WTC11 (cell line): ENCODE measurements around the gene USP34. TPM values are rescaled to one million over a fixed set of nuclear protein-coding genes. Genes with fewer than 3 reads are reported as not detected.

Experiments
- ATAC-seq: fragments of 200-7000 bp; cut with Tn5 transposase; 2 replicates; pipeline ENCODE4 v1.10.0; 2021; ENCODE audit warnings: mild to moderate bottlenecking, moderate library complexity
- CTCF ChIA-PET: fragments of 300-600 bp; sonication (Branson Sonifier 250); formaldehyde crosslinking; loops from one replicate; lab custom pipeline; 2021; ENCODE audit warnings: antibody characterized with exemption; lab: Charles Lee
- POLR2A ChIA-PET: fragments of 350-600 bp; sonication (Branson Sonifier 250); formaldehyde crosslinking; loops from one replicate; lab custom pipeline; 2021; ENCODE audit warnings: antibody characterized with exemption; lab: Charles Lee
- DNase-seq: peaks from one replicate; pipeline ENCODE4 v3.0.0; 2021; ENCODE audit warnings: low spot score
- H3K27ac Mint-ChIP-seq: 2 replicates; pipeline ENCODE4 v1.8.0; 2021; ENCODE audit warnings: mixed read lengths
- H3K27me3 Mint-ChIP-seq: 2 replicates; pipeline ENCODE4 v1.8.0; 2021; ENCODE audit warnings: low read depth, mild to moderate bottlenecking, moderate library complexity, mixed read lengths
- H3K36me3 Mint-ChIP-seq: 2 replicates; pipeline ENCODE4 v1.8.0; 2021; ENCODE audit warnings: mixed read lengths
- H3K4me1 Mint-ChIP-seq: 2 replicates; pipeline ENCODE4 v1.8.0; 2022; ENCODE audit warnings: mixed read lengths
- H3K4me3 Mint-ChIP-seq: 2 replicates; pipeline ENCODE4 v1.8.0; 2021; ENCODE audit warnings: mild to moderate bottlenecking, moderate library complexity, mixed read lengths
- H3K9me3 Mint-ChIP-seq: 2 replicates; pipeline ENCODE4 v1.8.0; 2021; ENCODE audit warnings: mixed read lengths
- NFATC4 ChIP-seq: fragments of 250-450 bp; sonication (Bioruptor Pico); IDR thresholded peaks from 2 replicates; pipeline ENCODE4 v1.9.0; 2021; ENCODE audit warnings: mild to moderate bottlenecking
- NR1H2 ChIP-seq: sonication (generic); formaldehyde crosslinking; IDR thresholded peaks from 2 replicates; pipeline ENCODE4 v1.9.0; 2021; ENCODE audit warnings: mild to moderate bottlenecking, moderate library complexity, missing genetic modification reagents
- RELA ChIP-seq: sonication (generic); formaldehyde crosslinking; IDR thresholded peaks from 2 replicates; pipeline ENCODE4 v1.8.1; 2022; ENCODE audit warnings: missing genetic modification reagents, mild to moderate bottlenecking, borderline replicate concordance
- ZNF232 ChIP-seq: sonication (generic); formaldehyde crosslinking; IDR thresholded peaks from 2 replicates; pipeline ENCODE4 v1.8.0; 2022; ENCODE audit warnings: mild to moderate bottlenecking, missing genetic modification reagents
- ZNF416 ChIP-seq: fragments of 250-450 bp; sonication (Bioruptor Pico); IDR thresholded peaks from 2 replicates; pipeline ENCODE4 v1.9.0; 2021; ENCODE audit warnings: mild to moderate bottlenecking, inconsistent platforms
- total RNA-seq: library from RNA; stranded (reverse); gene quantifications from 3 replicates; pipeline ENCODE4 v1.2.3, GENCODE V29; 2021
- TF ChIP-seq, protein P1 (sequence below): sonication (generic); formaldehyde crosslinking; IDR thresholded peaks from 2 replicates; pipeline ENCODE4 v1.8.0; 2022; ENCODE audit warnings: mild to moderate bottlenecking, missing genetic modification reagents
- TF ChIP-seq, protein P2 (sequence below): fragments of 250-450 bp; sonication (Bioruptor Pico); IDR thresholded peaks from 2 replicates; pipeline ENCODE4 v1.9.0; 2021; ENCODE audit warnings: mild to moderate bottlenecking, borderline replicate concordance
- TF ChIP-seq, protein P3 (sequence below): sonication (generic); formaldehyde crosslinking; IDR thresholded peaks from 2 replicates; pipeline ENCODE4 v1.8.0; 2022; ENCODE audit warnings: mild to moderate bottlenecking, missing genetic modification reagents
- TF ChIP-seq, protein P4 (sequence below): sonication (generic); formaldehyde crosslinking; IDR thresholded peaks from 2 replicates; pipeline ENCODE4 v1.8.1; 2023; ENCODE audit warnings: mild to moderate bottlenecking, missing genetic modification reagents, borderline replicate concordance
- TF ChIP-seq, protein P5 (sequence below): sonication (generic); formaldehyde crosslinking; IDR thresholded peaks from 2 replicates; pipeline ENCODE4 v1.8.0; 2022; ENCODE audit warnings: mild to moderate bottlenecking, missing genetic modification reagents
- TF ChIP-seq, protein P6 (sequence below): fragments of 250-450 bp; sonication (Bioruptor Pico); IDR thresholded peaks from 2 replicates; pipeline ENCODE4 v2.1.2; 2022; ENCODE audit warnings: mild to moderate bottlenecking, moderate library complexity
- TF ChIP-seq, protein P7 (sequence below): fragments of 250-450 bp; sonication (Bioruptor Pico); IDR thresholded peaks from 2 replicates; pipeline ENCODE4 v1.9.0; 2021; ENCODE audit warnings: mild to moderate bottlenecking
- TF ChIP-seq, protein P8 (sequence below): sonication (generic); formaldehyde crosslinking; IDR thresholded peaks from 2 replicates; pipeline ENCODE4 v1.8.0; 2022; ENCODE audit warnings: missing genetic modification reagents

USP34 gene
- total RNA-seq, 1 experiment from 2014 or later: 92.3 TPM

DNA sequence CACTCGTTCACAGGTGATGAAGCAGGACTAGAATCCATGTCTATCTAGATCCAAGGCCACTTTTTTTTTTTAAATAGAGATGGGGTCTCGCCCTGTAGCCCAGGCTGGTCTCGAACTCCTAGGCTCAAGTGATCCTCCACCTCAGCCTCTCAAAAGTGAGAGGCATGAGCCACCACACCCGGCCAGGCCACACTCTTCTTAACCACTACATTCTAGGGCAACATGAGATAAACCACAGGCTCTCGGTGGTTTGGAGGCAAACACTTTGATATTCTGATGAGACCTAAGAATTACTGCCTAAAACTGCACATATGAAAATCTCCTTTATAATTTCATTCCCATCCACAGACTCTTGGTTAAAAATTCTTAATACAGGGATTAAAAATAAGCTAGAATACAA, 51.8 kb downstream of the USP34 start:
- DNase-seq (no peak), ATAC-seq (no peak)
- Mint-ChIP-seq H3K36me3 (0 out of 2 replicates have a peak, but pooled peaks cover 2% of the 10 kb centered on the region), H3K27me3 (no peaks in the 10 kb centered on the region), H3K4me3 (no peak overlapping the region), H3K9me3 (no peaks in the 10 kb centered on the region), H3K4me1 (peaks cover 25% of the 10 kb centered on the region), H3K27ac (no peak overlapping the region)
- TF ChIP-seq, protein P1, sequence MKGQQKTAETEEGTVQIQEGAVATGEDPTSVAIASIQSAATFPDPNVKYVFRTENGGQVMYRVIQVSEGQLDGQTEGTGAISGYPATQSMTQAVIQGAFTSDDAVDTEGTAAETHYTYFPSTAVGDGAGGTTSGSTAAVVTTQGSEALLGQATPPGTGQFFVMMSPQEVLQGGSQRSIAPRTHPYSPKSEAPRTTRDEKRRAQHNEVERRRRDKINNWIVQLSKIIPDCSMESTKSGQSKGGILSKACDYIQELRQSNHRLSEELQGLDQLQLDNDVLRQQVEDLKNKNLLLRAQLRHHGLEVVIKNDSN (CRISPR knock-in tag): no peak
- TF ChIP-seq, protein P2, sequence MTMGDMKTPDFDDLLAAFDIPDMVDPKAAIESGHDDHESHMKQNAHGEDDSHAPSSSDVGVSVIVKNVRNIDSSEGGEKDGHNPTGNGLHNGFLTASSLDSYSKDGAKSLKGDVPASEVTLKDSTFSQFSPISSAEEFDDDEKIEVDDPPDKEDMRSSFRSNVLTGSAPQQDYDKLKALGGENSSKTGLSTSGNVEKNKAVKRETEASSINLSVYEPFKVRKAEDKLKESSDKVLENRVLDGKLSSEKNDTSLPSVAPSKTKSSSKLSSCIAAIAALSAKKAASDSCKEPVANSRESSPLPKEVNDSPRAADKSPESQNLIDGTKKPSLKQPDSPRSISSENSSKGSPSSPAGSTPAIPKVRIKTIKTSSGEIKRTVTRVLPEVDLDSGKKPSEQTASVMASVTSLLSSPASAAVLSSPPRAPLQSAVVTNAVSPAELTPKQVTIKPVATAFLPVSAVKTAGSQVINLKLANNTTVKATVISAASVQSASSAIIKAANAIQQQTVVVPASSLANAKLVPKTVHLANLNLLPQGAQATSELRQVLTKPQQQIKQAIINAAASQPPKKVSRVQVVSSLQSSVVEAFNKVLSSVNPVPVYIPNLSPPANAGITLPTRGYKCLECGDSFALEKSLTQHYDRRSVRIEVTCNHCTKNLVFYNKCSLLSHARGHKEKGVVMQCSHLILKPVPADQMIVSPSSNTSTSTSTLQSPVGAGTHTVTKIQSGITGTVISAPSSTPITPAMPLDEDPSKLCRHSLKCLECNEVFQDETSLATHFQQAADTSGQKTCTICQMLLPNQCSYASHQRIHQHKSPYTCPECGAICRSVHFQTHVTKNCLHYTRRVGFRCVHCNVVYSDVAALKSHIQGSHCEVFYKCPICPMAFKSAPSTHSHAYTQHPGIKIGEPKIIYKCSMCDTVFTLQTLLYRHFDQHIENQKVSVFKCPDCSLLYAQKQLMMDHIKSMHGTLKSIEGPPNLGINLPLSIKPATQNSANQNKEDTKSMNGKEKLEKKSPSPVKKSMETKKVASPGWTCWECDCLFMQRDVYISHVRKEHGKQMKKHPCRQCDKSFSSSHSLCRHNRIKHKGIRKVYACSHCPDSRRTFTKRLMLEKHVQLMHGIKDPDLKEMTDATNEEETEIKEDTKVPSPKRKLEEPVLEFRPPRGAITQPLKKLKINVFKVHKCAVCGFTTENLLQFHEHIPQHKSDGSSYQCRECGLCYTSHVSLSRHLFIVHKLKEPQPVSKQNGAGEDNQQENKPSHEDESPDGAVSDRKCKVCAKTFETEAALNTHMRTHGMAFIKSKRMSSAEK (CRISPR knock-in tag): no peak
- TF ChIP-seq ZNF232: no peak
- CTCF ChIA-PET: no interaction called here
- POLR2A ChIA-PET: no interaction called here

DNA sequence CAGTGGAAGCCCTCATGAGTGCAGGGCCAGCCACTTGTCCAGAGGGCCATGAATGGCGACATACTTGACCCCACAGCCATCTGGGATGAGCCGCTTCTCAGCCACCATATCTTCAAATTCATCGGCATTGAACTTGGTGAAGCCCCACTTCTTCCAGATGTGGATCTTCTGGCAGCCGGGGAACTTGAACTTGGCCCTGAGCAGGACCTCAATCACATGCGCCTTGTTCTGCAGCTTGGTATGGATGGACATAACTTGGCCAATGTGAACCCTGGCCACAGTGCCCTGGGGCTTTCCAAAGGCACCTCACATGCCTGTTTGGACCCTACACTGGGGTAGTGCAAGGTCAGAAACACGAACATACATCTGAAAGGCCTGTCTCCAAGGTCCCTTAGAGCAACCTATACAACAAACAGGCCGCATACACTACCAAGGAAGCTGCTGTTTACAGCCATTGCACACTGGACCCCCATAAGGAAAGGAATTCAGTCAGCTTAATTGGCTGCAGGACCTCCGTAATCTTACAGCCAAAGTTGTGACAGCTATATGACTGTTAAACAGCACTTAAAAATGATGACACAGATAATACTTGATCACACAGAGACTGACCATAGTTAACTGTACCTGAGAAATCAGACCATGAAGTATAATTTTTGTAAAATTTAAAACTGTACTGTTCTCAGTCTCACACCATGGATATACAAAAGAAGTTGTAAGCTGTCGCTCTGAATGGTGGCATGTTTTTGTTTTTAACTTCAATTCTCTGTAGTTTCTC, 53.8 kb downstream of the USP34 start:
- DNase-seq (no peak), ATAC-seq (no peak)
- H3K27me3 Mint-ChIP-seq: no peaks in the 10 kb centered on the region
- no peaks in the 10 kb centered on the region for H3K9me3 Mint-ChIP-seq
- H3K4me1 Mint-ChIP-seq: peaks cover 11% of the 10 kb centered on the region
- POLR2A ChIA-PET: no interaction called here
- CTCF ChIA-PET: interaction anchor here (2.8 kb wide), 1 partner anchor 9 kb away, joined by 13 read pairs; no protein-coding TSS in a partner anchor
- no peak overlapping the region for H3K27ac Mint-ChIP-seq
- H3K36me3 Mint-ChIP-seq: 0 out of 2 replicates have a peak, but pooled peaks cover 2% of the 10 kb centered on the region
- H3K4me3 Mint-ChIP-seq: no peak overlapping the region
- TF ChIP-seq, protein P3, sequence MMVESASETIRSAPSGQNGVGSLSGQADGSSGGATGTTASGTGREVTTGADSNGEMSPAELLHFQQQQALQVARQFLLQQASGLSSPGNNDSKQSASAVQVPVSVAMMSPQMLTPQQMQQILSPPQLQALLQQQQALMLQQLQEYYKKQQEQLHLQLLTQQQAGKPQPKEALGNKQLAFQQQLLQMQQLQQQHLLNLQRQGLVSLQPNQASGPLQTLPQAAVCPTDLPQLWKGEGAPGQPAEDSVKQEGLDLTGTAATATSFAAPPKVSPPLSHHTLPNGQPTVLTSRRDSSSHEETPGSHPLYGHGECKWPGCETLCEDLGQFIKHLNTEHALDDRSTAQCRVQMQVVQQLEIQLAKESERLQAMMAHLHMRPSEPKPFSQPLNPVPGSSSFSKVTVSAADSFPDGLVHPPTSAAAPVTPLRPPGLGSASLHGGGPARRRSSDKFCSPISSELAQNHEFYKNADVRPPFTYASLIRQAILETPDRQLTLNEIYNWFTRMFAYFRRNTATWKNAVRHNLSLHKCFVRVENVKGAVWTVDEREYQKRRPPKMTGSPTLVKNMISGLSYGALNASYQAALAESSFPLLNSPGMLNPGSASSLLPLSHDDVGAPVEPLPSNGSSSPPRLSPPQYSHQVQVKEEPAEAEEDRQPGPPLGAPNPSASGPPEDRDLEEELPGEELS (CRISPR knock-in tag): no peak
- TF ChIP-seq, protein P1 (CRISPR knock-in tag): no peak
- TF ChIP-seq, protein P4, sequence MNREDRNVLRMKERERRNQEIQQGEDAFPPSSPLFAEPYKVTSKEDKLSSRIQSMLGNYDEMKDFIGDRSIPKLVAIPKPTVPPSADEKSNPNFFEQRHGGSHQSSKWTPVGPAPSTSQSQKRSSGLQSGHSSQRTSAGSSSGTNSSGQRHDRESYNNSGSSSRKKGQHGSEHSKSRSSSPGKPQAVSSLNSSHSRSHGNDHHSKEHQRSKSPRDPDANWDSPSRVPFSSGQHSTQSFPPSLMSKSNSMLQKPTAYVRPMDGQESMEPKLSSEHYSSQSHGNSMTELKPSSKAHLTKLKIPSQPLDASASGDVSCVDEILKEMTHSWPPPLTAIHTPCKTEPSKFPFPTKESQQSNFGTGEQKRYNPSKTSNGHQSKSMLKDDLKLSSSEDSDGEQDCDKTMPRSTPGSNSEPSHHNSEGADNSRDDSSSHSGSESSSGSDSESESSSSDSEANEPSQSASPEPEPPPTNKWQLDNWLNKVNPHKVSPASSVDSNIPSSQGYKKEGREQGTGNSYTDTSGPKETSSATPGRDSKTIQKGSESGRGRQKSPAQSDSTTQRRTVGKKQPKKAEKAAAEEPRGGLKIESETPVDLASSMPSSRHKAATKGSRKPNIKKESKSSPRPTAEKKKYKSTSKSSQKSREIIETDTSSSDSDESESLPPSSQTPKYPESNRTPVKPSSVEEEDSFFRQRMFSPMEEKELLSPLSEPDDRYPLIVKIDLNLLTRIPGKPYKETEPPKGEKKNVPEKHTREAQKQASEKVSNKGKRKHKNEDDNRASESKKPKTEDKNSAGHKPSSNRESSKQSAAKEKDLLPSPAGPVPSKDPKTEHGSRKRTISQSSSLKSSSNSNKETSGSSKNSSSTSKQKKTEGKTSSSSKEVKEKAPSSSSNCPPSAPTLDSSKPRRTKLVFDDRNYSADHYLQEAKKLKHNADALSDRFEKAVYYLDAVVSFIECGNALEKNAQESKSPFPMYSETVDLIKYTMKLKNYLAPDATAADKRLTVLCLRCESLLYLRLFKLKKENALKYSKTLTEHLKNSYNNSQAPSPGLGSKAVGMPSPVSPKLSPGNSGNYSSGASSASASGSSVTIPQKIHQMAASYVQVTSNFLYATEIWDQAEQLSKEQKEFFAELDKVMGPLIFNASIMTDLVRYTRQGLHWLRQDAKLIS (CRISPR knock-in tag): no peak
- TF ChIP-seq, protein P5, sequence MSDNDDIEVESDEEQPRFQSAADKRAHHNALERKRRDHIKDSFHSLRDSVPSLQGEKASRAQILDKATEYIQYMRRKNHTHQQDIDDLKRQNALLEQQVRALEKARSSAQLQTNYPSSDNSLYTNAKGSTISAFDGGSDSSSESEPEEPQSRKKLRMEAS (CRISPR knock-in tag): no peak
- TF ChIP-seq RELA (no peak), ZNF416 (CRISPR knock-in tag) (no peak), NR1H2 (CRISPR knock-in tag) (no peak), NFATC4 (CRISPR knock-in tag) (no peak)
- TF ChIP-seq, protein P6, sequence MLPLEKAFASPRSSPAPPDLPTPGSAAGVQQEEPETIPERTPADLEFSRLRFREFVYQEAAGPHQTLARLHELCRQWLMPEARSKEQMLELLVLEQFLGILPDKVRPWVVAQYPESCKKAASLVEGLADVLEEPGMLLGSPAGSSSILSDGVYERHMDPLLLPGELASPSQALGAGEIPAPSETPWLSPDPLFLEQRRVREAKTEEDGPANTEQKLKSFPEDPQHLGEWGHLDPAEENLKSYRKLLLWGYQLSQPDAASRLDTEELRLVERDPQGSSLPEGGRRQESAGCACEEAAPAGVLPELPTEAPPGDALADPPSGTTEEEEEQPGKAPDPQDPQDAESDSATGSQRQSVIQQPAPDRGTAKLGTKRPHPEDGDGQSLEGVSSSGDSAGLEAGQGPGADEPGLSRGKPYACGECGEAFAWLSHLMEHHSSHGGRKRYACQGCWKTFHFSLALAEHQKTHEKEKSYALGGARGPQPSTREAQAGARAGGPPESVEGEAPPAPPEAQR (CRISPR knock-in tag): no peak
- TF ChIP-seq, protein P7, sequence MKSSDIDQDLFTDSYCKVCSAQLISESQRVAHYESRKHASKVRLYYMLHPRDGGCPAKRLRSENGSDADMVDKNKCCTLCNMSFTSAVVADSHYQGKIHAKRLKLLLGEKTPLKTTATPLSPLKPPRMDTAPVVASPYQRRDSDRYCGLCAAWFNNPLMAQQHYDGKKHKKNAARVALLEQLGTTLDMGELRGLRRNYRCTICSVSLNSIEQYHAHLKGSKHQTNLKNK: no peak
- TF ChIP-seq, protein P8, sequence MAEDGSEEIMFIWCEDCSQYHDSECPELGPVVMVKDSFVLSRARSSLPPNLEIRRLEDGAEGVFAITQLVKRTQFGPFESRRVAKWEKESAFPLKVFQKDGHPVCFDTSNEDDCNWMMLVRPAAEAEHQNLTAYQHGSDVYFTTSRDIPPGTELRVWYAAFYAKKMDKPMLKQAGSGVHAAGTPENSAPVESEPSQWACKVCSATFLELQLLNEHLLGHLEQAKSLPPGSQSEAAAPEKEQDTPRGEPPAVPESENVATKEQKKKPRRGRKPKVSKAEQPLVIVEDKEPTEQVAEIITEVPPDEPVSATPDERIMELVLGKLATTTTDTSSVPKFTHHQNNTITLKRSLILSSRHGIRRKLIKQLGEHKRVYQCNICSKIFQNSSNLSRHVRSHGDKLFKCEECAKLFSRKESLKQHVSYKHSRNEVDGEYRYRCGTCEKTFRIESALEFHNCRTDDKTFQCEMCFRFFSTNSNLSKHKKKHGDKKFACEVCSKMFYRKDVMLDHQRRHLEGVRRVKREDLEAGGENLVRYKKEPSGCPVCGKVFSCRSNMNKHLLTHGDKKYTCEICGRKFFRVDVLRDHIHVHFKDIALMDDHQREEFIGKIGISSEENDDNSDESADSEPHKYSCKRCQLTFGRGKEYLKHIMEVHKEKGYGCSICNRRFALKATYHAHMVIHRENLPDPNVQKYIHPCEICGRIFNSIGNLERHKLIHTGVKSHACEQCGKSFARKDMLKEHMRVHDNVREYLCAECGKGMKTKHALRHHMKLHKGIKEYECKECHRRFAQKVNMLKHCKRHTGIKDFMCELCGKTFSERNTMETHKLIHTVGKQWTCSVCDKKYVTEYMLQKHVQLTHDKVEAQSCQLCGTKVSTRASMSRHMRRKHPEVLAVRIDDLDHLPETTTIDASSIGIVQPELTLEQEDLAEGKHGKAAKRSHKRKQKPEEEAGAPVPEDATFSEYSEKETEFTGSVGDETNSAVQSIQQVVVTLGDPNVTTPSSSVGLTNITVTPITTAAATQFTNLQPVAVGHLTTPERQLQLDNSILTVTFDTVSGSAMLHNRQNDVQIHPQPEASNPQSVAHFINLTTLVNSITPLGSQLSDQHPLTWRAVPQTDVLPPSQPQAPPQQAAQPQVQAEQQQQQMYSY (CRISPR knock-in tag): no peak
